Suprapubic skin (tissue), 3 donors: Measurements from ENCODE around the gene CCSER2.

Experiments
- EP300 ChIP-seq: sonication (generic); formaldehyde crosslinking; IDR thresholded peaks from one replicate; pipeline ENCODE4 v1.6.1; 2017; ENCODE audit warnings: antibody characterized with exemption
- TF ChIP-seq, protein P1 (sequence below), 2 donors: fragments of 200-600 bp in 1 of 2; fragments of 450-650 bp in 1 of 2; sonication (generic) in 1 of 2; IDR thresholded peaks; one replicate each; pipeline ENCODE4 v1.5.1; 2016 to 2019; ENCODE audit warnings: antibody characterized with exemption in 2 of 2, mild to moderate bottlenecking in 1 of 2, moderate library complexity in 1 of 2

DNA sequence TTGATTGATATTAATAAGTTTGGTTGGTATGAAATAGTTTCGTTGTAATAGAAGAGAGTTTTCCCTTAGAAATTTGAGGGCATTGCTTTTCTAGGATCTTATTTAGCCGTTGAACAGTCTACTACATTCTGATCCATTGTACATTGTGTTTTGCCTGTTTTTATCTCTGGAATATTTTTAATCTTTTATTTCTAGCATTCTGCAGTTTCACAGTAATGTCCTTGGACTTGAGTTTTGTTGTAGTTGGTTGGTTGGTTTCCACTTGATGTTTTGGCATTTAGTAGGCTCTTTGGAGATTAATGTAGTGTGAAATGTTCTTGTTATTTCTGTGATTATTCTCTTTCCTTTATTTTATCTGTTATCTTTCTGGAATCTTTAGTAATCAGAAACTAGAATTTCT lies 112.4 kb downstream of the CCSER2 start:
- TF ChIP-seq, protein P1, sequence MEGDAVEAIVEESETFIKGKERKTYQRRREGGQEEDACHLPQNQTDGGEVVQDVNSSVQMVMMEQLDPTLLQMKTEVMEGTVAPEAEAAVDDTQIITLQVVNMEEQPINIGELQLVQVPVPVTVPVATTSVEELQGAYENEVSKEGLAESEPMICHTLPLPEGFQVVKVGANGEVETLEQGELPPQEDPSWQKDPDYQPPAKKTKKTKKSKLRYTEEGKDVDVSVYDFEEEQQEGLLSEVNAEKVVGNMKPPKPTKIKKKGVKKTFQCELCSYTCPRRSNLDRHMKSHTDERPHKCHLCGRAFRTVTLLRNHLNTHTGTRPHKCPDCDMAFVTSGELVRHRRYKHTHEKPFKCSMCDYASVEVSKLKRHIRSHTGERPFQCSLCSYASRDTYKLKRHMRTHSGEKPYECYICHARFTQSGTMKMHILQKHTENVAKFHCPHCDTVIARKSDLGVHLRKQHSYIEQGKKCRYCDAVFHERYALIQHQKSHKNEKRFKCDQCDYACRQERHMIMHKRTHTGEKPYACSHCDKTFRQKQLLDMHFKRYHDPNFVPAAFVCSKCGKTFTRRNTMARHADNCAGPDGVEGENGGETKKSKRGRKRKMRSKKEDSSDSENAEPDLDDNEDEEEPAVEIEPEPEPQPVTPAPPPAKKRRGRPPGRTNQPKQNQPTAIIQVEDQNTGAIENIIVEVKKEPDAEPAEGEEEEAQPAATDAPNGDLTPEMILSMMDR (IDR thresholded peaks at IDR 0.05): no peak
- TF ChIP-seq EP300: no peak
